Measurements from ENCODE around the gene DCTN1.
"Not testable (repeated sequence)": the region's sequence is repeated elsewhere in the genome, so short reads cannot be mapped to it uniquely, and the experiment has no call there.

Gene DCTN1

DNA sequence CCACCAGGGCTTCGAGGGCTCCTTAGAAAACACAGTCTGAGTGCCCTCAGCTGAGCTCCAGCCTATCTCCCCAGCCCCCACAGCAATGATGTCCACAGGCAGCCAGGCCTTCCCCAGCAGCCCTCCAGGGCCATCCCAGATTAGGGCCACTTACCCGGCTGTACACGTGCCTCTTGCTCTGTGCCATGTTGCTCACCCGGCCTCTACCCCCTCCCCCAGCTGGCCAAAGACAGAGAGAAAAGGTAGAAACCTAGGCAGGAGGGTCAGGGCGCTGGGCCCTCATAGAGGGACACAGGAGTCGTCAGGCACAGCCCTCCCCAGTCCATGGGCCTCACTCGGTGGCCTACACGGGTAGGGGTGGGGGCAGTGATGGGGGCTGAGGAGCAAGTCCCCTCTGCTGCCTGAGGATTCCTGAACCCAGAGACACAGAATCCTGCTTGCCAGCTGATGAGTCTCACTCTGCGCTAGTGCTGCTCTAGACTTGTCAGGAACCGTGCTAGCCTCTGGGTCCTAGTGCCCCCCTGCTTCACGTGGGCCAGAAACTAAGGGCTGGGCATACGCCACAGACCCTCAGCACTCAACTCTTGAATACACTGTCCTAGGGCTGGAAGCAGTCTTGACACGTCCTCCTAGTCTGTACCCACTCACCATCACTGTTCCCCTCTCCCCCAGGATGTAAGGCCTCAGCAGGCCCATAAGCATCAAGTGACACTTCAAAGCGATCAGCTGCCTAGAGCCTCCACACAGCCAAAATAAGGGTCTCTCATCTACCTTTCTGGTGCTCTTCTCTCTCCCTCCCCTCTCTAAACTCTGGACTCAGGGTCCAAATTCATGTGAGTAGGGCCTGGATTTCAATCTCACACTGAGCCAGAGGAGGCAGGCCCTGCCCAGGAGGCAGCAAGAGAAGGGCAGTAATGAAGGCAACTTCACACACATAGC, at the start of gene DCTN1:
Gene DCTN1 (minus strand): TSS at position 461 of the 939 bp plus-strand sequence. CDS start 274 bp downstream, at position 187.
- DNase-seq (ENCODE audit: low read depth): no peak

GRCh38 chr2:74428675-74429074, 48.6 kb upstream of the DCTN1 start:
- DNase-seq (ENCODE audit: low read depth): no peak

DNA sequence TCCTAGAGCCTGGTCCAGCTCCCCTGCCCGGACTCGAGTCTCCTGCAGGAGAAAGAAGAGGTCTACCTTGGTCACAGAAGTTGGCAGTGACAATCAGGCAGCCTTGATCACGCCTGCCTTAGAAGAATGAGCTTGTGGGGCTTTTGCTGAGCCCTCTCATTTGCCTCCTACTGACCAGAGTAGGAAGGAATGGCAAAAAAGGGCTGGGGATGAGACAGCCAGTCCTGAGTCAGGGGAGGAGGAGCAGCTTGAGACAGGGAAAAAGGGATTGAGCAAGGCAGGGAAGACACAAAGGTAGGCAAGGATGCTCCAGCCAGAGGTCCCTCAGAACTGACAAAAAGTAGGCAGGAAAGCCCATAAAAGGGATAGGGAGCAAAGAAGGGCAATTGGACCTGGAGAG, 47.4 kb upstream of the DCTN1 start:
- no peak for DNase-seq (ENCODE audit: low read depth)

- no peak for DNase-seq (ENCODE audit: low read depth)
These were observed 46.2 kb upstream of the DCTN1 start for GRCh38 chr2:74426181-74426758.

- DNase-seq (ENCODE audit: low read depth): no peak
These were observed 45.4 kb upstream of the DCTN1 start for GRCh38 chr2:74425523-74425922.

GRCh38 chr2:74424995-74425406, 44.9 kb upstream of the DCTN1 start:
- no peak for DNase-seq (ENCODE audit: low read depth)

DNA sequence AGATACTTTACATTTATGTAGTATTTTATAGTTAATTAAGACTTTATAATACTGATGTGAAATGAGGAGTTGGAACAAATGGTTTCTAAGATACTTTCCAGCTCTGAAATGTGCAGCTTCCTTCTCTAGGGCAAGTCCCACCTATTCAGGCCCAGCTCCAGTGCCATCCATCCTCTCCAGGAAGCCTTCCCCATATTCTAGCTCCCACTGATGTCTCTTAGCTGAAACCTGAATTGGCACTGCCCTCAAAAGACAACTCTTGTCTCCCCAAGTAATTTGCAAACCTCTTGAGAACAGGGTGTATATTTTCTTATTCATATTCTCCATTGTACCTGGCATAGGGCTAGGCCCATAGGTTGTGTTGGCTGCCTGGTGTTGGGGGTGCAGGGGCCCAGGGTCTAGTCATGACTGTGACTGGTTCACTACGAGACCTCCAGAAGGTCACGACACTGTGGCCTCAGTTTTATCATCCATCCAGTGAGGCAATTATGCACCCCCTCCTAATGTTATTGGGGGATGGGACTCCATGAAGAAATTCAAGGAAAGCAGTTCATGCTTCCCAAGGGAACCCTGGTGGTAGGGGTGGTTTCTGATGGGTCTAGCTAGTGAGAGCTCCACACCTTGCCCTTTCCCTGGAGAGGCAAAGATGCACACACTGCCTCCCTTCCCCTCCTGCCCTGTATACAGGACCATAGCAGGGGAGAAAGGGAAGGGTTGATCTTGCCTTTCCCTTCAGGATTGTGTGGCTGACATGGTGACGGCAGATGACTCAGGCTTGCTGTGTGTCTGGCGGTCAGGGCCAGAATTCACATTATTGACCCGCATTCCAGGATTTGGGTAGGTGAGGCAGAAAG, 44.3 kb upstream of the DCTN1 start:
- no peak for DNase-seq (ENCODE audit: low read depth)

DNA sequence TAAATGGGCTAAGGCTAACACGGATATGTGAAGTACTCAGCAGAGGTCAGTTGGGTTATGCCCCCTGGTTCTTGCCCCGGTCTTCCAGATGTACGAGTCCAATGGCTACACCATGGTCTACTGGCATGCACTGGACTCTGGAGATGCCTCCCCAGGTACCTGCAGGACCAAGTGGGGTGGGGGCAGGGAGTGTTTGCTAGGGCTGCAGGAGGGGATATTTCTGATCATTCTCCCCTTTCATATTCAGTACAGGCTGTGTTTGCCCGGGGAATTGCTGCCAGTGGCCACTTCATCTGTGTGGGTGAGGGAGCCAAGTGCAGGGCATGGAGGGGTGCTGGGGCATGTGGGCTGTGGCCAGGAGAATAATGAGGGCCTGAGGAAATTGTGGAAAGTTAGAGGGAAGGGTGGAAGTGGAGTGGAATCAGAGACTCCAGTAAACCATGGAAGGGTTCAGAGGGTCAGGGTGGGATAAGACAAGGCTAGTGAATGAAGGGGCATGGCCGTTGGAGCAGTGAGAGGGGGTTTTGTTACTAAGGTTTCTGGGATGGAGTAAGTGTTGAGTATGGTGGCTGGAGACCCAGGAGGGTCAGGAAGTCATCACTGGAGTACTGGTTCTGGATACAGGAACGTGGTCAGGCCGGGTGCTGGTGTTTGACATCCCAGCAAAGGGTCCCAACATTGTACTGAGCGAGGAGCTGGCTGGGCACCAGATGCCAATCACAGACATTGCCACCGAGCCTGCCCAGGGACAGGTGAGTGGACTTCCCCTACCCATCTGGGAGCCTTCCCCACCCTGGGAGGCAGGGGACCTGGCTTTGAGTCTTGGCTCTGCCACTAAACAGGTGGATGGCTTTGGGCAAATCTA, 43.4 kb upstream of the DCTN1 start:
- DNase-seq (ENCODE audit: low read depth): no peak

DNA sequence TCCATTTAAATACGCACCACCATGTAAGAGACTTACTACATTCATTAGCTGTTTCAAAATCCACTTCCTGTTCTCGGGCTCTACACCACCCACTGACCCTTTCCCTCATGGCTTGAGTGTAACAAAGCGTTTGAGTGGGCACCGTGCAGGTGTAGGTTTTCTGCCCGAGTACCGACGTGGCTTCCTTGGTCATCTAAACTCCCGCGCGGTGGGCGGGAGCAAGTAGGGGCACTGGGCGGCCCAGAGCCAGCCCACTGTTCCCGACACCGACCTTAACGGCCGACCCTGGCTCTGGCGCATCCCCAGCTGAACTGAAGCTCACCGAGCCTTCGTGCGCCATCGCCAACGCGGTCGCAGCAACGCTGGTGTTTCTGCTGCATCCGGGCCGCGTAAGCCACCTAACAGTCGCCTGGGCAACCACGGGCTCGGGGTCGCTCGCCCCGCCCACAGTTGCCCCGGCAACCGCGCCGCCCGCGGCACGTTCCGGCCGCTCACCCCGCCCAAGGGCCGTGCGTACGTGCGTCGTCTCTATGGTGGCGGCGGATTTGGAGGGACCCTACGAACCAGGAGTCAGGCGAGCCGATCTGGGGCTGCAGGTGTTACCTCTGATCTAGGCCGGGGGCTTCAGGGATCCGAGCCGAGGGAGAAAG, 41.2 kb upstream of the DCTN1 start, which contains the start of the genes C2orf81 and WDR54:
Gene C2orf81 (minus strand): TSS at position 399 of the 650 bp plus-strand sequence. CDS start 59 bp downstream, at position 340.
Gene WDR54 (plus strand): TSS at position 510 of the 650 bp plus-strand sequence. CDS start 424 bp downstream, outside the sequence.
- peak; percentile 92 for DNase-seq (ENCODE audit: low read depth)

DNA sequence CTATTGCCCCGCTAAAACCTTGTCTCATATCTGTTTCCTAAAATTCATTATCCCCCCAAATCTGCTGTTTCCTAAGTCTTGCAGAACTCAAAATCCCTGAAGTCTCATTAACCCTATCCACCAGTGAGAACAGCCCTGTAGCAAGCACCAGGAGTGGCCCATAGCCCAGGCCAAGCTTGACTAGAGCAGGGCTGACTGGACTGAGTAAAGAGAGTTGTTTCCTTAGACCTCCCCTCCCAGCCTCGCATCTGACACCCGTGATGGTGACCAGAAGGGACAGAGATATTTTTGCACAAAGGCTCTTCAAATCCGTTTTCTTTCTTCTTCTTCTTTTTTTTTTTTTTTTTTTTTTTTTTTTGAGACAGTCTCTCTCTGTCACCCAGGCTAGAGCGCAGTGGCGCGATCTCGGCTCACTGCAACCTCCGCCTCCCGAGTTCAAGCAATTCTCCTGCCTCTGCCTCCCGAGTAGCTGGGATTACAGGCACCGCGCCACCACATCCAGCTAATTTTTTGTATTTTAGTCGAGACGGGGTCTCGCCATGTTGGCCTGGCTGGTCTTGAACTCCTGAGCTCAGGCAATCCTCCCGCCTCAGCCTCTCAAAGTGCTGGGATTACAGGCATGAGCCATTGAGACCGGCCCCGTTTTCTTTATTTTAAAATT, 40.5 kb upstream of the DCTN1 start:
- not testable (repeated sequence) for DNase-seq (ENCODE audit: low read depth)

- no peak for DNase-seq (ENCODE audit: low read depth)
These were observed 39.9 kb upstream of the DCTN1 start for GRCh38 chr2:74420006-74420405.

DNA sequence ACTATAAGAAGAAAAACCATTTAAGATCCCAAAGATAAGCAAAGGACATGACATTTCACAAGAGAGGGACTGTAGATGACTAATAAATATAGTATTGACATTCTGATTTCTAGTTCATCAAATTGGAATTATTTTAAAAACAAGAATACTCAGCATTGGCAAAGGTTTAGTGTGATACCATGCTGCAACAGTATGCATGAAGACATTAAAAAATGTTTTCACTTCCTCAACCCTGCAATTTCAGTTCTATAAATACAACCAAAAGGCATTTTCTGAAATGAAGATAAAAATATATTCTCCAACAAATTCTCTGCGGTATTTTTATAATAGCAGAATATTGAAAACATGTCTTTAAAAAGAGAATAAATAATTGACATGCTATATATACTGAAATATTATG, 39.2 kb upstream of the DCTN1 start:
- DNase-seq (ENCODE audit: low read depth): no peak

- DNase-seq (ENCODE audit: low read depth): no peak
These were observed 38.2 kb upstream of the DCTN1 start for GRCh38 chr2:74418312-74418711.

DNA sequence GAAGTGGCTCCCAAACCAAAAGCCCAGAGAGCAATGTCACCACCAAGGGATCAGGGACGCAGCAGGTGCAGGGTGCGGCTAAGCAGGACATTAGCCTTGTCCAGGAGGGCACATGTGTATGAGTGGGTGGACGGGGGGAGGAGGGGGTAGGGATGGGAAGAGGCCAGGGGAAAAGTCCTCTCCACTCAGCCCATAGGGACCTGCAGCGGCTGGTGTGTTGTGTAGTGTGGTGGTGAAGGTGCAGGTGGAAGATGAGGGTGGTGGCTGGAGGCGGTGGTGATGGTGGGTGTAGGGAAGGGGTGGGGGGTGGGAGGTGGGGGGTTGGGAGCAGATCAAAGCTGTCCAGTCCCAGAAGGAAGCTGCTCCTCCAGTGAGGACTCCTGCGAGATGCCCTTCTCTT, 37.7 kb upstream of the DCTN1 start:
- DNase-seq (ENCODE audit: low read depth): no peak

GRCh38 chr2:74417197-74417596, 37.1 kb upstream of the DCTN1 start:
- no peak for DNase-seq (ENCODE audit: low read depth)

DNA sequence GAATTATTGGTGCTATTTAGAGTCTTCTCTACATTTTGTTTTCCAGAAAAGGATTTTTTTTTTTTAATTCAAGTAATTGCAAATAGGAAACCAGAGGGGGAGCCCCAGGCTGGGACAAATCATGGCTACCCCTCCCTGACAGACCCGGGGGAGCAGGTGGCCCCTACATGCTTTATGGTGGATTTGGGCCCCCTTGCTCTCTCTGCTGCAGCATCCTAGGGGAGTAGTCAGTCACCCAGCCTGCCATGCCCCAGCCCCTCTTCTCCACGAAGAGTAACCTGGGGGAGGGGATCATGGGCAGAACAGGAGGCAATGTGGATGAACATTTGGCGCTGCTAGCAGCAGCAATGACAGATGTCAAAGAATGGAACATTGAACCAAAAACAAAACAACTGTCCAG, 36.7 kb upstream of the DCTN1 start:
- DNase-seq (ENCODE audit: low read depth): no peak

GRCh38 chr2:74415762-74416395, 35.8 kb upstream of the DCTN1 start:
- no peak for DNase-seq (ENCODE audit: low read depth)

DNA sequence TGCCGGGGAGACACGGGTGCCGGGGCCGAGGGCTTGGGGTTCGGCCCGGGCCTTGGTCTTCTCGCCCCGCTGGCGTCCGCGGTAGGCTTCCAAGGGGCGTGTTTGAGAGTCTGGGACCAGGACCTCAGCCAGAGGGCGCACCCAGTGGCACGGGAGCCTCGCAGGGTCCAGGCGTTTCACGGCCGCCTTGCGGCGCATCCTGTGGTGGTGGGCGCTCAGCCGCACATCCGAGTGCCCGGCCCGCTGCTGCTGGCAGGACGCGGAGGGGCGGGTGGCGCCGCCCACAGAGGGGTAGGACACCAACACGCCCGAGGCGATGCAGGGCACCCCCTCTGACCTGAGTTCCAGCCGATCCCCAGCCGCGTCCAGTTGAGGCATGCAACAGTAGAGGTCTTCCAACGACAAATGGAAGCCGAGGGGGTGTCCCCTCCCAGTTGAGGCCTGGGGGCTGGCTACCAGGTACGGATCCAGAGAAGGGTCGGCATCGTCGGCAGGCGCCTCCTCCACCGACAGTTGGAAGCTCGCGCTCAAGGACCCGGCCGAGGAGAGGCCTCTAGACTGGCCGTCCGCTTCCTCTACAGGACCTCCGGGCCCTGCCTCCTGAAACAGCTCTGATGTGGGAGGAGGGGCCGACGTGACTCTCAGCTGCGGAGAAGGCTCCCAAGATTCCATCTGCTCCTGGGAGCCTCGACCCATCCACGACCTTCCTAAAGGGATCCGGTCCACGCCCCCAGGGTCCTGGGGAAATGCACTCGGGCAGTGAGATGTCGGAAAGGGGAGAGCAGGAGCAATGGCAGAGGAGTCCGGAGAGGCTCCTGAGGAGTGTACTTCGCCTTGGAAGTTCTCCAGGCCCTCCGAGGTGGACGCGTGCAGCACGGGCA, 35.0 kb upstream of the DCTN1 start:
- no peak for DNase-seq (ENCODE audit: low read depth)

DNA sequence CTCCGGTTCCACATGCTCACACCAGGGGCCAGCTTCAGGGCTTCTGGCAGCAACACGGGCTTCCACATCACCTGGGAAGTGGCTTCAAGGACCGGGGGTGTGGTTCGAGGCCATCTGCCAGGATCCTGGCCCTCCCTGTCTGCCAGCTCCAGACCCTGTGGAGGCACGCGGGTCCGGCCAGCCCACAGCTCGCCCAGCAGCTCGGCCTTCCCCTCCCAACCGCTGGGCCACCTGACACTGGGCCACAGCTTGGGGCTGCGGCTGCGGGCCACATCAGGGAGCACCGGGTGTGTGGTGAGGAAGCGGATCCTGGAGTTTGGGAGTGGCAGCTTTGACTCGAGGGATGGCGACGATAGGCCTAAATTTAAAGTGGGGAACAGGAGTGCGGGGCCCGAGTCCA, 34.3 kb upstream of the DCTN1 start:
- no peak for DNase-seq (ENCODE audit: low read depth)
